H1 (cell line): ENCODE results near the gene LAMTOR4.

Experiments used
- BACH1 ChIP-seq: IDR thresholded peaks from 2 replicates; pipeline ENCODE4 v1.6.1; 2012; ENCODE audit warnings: low read length, improper control_type of control experiment
- CTCF ChIP-seq, 3 experiments: IDR thresholded peaks; 1 replicate in 2 of 3; 2 replicates in 1 of 3; pipeline versions ENCODE4 v1.5.1 to v1.6.1; 2011; ENCODE audit warnings: low read length in 3 of 3, mild to moderate bottlenecking in 3 of 3, inconsistent platforms in 2 of 3, low read depth in 1 of 3, moderate library complexity in 1 of 3; ENCODE audit not compliant: insufficient read depth in 1 of 3; ENCODE audit errors: control extremely low read depth in 1 of 3
- EGR1 ChIP-seq: IDR thresholded peaks from 2 replicates; pipeline ENCODE4 v1.6.1; 2011; ENCODE audit warnings: low read depth, low read length, borderline replicate concordance
- EP300 ChIP-seq, 2 experiments: IDR thresholded peaks; 1 replicate in 1 of 2; 2 replicates in 1 of 2; pipeline ENCODE4 v1.6.1; 2011 to 2012; ENCODE audit warnings: low read depth in 2 of 2, low read length in 2 of 2, mild to moderate bottlenecking in 2 of 2, borderline replicate concordance in 1 of 2, inconsistent platforms in 1 of 2, moderate library complexity in 1 of 2
- MAFK ChIP-seq: IDR thresholded peaks from 2 replicates; pipeline ENCODE4 v1.6.1; 2012; ENCODE audit warnings: low read depth, mild to moderate bottlenecking, improper control_type of control experiment, low read length
- POLR2A ChIP-seq, 2 experiments: IDR thresholded peaks; 1 replicate in 1 of 2; 2 replicates in 1 of 2; pipeline ENCODE4 v1.6.1; 2011; ENCODE audit warnings: low read depth in 2 of 2, low read length in 2 of 2, mild to moderate bottlenecking in 2 of 2; ENCODE audit errors: control extremely low read depth in 1 of 2
- RAD21 ChIP-seq, 2 experiments: IDR thresholded peaks in 1 of 2; conservative IDR thresholded peaks in 1 of 2; 2 replicates each; pipeline ENCODE4 v1.6.1; 2011; ENCODE audit warnings: low read depth in 2 of 2, low read length in 2 of 2, improper control_type of control experiment in 1 of 2, inconsistent platforms in 1 of 2, mild to moderate bottlenecking in 1 of 2, moderate library complexity in 1 of 2
- RBBP5 ChIP-seq: IDR thresholded peaks from 2 replicates; pipeline ENCODE4 v1.7.1; 2012; ENCODE audit warnings: low read depth, mild to moderate bottlenecking, inconsistent platforms, low read length, moderate library complexity, borderline replicate concordance
- RNF2 ChIP-seq: fragments of 200-900, 300-1000 bp; sonication (generic); IDR thresholded peaks from 2 replicates; pipeline ENCODE4 v1.7.1; 2016; ENCODE audit warnings: borderline replicate concordance, low read depth, mild to moderate bottlenecking, antibody characterized with exemption, low read length; ENCODE audit not compliant: poor library complexity, severe bottlenecking; ENCODE audit errors: missing control alignments
- SRF ChIP-seq: IDR thresholded peaks from 2 replicates; pipeline ENCODE4 v1.6.1; 2011; ENCODE audit warnings: mild to moderate bottlenecking, low read depth, low read length, moderate library complexity
- ZNF274 ChIP-seq: IDR thresholded peaks from 2 replicates; pipeline ENCODE4 v1.7.0; 2012; ENCODE audit warnings: low read length, borderline replicate concordance; ENCODE audit errors: extremely low read depth

GRCh38 chr7:100158229-100159098 is 9.7 kb downstream of the LAMTOR4 start, which contains the start of gene TRAPPC14:
- no peak for TF ChIP-seq CTCF (IDR thresholded peaks at IDR 0.05; ENCODE audit: control extremely low read depth in 1 of 3, insufficient read depth in 1 of 3, low read depth in 1 of 3, low read length in 3 of 3)
- TF ChIP-seq EP300 (IDR thresholded peaks at IDR 0.05; ENCODE audit: borderline replicate concordance in 1 of 2, low read depth in 2 of 2, low read length in 2 of 2): peak in 1 of 2 experiments; percentile 48; a peak in 1 of 3 replicates
- peak; percentile 16 to 30; a peak in 1 of 3 replicates for TF ChIP-seq POLR2A (IDR thresholded peaks at IDR 0.05; ENCODE audit: control extremely low read depth in 1 of 2, low read depth in 2 of 2, low read length in 2 of 2)
- TF ChIP-seq MAFK: no peak
- TF ChIP-seq RAD21 (IDR thresholded peaks at IDR 0.05 in 1 of 2, conservative IDR thresholded peaks at IDR 0.05 in 1 of 2; ENCODE audit: low read depth in 2 of 2, low read length in 2 of 2): no peak
- TF ChIP-seq SRF: no peak
- peak; percentile 47; the same call in 1 of the 2 replicates for TF ChIP-seq EGR1
- TF ChIP-seq RBBP5: peak; percentile 88; the same call in 1 of the 2 replicates
- no peak for TF ChIP-seq RNF2
- TF ChIP-seq ZNF274: no peak
- TF ChIP-seq BACH1: no peak
